Stimulated activated CD8-positive, alpha-beta memory T cell treated with anti-CD3 and anti-CD28 coated beads, Interleukin-4, amount 100 ng/mL, for 48 hours (primary cell): Measurements from ENCODE around the gene SULT4A1.

ENCODE experiments used
- DNase-seq: peaks from one replicate; pipeline ENCODE4 v3.0.0-alpha.2; 2020

The SULT4A1 gene

DNA sequence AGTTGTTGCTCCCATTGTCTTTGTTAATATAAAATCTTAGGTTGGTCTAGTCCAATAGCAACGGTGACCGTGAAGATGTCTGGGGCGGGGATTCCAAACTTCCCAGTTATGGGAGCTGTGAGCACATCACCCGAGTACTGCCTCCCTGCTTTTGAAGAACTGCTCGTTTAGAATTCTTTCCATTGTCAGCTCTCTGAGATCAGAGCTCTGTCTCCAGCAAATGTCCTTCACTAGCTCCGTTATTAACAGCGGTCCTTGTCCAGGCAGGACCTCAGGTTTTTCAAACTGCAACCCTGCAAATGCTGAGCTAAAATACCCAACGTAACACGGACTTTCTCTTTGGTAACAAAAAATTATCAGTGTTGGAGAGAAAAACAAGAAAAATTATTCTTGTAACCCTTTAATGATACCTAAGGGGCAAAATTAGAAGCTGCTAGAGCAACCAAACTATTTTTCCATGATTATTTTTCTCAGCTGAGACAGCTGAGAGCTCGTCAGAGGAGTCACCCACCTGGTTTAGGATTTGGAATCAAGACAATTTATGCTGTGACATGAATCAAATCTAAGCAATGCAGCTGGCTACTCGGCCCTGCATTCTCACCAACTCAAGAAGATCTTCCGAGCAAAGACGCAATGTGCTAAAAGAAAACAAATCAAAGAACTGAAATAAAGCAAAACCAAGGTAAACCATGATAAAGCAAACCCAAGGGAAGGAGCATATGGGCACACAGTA, 35.1 kb downstream of the SULT4A1 start:
- no peak for DNase-seq

DNA sequence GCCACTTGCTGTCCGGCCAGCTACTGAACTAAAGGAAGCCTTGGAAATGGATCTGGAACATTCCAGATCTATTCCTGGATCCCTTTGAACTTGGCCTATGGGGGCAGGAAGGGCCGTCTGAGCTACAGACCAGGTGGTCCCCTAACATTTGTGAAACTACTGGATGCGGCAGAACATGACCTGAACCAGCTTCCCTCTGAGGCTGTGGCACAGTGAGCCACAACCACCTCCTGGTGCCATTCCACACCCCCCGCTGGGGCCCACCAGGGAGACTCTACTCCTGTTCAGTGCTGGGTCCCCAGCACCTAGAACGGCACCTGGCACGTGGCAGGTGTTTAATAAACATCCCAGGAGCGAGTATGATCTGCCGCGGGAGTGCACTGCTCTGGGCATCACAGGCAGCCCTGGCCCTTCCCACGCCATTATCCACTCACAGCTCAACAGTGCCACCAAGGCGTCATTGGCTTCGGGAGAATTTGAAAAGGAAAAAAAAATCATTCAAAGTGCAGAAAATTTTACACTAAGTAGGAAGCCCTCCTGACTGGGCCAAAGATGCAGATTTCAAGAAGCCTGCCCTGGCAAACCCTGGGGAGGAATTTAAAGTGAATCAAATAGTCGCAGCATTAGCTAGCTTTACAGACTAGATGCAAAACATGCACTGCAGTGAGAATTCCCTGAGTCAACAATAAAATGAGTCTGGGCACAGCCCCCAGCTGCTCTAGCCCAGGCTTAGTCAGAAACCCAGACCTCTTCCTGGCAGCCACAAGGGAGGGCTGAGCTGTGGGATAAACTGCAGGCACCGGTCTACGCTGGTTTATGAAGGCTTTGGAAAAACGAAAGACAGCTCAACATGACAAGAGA, 35.9 kb downstream of the SULT4A1 start:
- DNase-seq = no peak

DNA sequence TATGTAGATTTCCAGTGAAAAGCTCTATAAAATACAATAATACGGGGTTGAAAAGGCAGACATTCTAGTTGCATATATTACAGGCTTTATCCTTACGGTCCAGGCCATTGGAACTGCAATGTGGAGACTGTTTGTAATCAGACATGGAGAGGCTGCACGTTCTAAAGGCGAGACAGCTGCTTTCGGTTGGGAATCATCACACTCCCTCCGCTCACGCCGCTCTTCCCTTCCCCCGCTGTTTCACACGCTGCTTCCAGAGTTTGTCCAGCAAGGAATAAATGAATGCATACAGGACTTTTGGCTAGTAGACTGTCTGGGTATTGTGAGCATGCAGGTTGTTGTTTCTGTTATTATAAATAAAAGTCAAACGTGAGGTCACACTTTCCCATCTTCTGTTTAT, 36.7 kb downstream of the SULT4A1 start:
- no peak for DNase-seq

DNA sequence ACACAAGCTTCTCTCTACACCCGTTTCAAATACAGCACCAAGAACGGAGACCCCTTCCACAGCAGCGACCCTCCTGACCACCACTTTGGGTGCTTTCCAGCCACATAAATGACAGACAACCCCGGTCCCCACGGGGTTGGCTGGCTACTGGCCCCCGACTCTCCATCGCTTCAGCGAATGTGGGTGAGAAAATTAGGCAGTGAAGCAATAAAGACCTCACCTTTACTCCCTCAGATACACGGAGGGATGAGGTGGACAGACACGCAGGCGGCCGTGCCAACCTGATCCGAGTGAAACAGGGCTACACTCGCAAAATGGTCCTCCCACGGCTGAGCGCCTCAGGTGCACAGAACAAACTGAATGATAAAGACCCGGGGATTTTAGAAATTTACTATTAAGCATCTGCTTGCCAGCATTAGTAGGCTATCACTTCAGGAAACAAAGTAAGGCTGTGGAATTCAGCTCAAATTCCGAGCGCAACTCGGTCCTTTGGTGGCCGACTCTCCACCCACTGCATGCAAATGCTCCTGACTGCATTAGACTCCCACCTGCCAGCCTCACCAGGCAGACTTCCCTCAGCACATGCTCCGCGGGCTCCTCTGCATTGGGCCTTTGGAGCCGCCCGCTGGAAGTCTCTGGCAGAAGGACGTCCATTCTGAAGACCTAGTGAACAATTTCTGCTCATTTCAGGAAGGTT, 37.4 kb downstream of the SULT4A1 start:
- no peak for DNase-seq

DNA sequence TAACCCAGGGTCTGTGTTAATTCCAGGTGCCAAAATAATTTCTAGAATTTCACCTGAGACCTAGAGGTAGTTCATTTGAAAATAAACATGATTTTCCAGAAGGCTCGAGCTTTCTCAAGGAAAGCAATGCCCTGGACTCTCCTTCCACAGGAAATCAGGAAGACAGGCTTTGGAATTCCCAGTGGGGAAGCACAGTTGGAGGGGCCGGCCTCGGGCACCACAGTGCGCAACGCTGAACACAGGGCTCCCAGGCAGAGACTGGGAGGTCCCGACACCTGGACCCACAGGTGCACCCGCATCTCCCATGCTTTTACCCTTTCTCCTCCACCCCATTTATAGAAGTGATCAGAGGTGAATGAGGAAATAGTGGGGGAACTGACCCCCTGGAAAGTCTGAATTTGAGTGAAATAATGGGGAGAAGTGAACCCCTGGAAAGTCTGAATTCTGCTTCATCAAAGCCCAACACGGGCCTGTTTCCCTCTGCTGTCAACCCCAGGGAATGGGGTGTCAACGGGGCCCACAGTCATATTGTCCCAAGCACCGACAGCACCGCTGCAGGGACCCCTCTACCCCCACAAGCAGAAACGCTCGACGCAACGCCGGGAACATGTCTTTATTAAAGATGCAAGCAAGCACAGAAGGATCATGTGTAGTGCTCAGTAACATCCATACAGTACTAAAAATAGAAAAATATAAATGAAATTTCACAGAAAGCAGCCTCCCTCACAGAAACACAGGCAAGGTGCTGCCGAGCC, 38.2 kb downstream of the SULT4A1 start:
- DNase-seq = no peak

DNA sequence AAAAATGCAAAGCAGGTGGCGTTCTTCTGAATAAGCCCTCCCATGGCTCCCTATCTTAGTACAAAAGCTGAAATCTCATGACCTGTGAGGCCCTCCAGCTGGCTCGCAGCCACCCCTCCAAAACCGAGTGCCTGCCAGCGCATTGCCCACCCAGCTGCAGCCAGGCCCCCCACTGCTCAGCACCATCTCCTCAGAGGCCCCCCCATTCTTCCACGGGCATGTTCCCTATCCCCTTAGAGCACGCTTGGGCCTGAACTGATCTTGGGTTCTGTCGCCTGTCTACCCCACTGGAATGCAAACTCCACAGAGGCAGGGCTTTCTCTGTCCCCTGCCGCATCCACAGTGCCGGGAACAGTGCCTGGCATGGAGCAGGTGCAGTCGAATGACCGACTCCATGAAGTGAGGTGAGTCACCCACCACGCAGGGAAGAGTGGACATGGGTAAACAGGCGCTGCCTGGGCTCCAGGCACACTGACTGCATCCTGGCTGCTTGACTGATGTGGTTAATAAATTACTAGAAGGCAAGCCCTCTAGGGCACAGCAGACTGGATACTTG, 38.9 kb downstream of the SULT4A1 start:
- no peak for DNase-seq

DNA sequence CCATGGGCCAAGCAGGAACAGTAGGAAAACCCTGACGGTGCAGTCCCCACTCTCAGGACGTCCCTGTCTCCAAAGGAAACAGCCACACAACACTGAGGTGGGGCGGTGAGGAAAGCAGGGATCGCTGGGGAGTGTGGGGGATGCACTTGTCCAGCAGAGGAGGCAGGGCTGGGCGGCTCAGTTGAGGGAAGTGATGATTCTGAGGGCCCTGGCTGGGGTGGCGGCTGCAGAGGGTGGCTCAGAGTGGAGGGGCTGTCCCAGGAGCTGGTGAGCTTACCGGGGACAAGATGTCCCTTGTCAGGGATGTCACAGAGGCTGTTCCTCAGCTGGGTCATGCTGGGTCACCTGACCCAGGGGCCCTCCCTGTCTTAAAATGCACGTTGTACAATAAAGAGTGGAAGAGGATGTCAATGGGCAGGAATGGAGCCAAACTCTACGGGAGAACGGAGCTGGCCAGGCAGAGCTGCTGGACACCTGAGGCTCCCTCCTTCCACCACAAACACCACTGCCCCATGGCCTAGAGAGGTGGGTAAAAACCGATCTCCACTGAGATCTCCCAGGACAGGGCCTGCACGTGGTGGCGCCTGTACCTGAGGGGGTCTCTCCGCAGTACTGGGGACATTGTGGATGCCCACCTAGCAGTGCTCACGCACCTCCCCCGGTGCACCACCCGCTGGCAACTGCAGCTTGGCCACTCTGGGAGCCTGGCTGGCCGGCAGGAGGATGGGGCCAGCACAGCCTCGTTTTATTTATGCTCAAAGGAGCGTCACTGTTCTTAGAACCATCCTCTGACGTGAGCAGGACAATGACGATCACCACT, 40.5 kb downstream of the SULT4A1 start:
- DNase-seq = no peak

DNA sequence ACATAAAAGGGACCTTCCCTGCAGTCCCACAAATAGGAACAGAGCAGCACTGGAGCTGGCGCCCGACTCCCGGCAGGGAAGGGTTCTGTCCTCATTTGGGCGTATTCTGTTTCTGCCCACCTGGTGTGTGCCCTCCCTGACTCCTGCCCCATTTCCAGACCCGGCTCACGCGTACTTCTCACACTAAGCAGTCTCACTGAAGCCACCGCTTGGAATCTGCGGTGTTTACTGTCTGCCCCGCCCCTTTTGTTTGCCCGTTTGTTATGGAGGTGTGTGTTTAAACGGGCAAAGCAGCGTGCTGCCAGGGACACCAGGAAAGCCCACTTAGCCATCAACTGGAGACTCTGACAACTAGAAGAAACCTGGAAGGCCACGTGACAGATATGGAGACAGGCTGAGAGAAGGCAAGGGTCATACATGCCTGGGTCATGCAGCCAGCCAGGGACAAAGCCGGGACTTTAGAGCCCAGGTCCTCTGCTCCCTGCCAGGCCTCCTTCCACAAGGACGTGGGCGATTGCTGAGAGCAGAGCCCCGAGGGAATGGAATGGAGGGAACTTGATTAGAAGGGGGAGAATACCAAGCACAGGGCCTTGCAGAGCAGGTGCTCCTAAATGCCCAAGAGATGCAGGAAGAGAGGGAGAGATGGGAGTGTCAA, 41.5 kb downstream of the SULT4A1 start:
- no peak for DNase-seq

DNA sequence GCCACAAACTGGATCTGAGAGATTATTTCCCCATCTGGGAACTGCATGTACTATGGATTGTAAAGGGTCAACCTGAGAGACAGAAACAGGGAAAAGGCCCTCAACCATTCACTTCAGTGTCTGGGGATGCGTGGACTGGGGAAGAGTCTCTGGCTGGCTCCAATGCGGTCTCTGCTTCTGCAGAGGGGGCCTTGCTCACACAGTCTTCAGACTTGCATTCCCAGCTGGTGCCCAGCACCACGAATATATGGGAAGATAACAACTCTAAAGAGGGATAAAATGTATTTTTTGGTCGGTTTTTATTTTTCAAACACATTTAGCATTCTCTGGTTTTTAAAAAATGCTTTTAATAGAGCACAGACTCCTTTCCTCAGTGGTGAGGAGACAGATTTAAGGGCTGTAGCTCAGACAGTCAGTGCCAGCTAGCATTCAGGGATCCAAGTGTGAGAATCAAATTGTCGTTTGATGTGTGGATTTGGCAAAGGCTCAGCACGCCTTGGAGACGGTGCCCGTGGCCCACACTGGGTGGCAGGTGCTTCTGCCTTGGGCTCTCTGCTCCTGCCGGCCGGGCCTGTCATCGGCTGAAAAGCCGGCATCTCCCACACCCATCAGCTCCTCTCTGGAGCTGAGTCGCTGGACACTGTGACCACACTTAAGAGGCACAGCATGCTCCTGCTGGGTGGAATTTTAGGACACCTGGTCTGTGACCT, 42.2 kb downstream of the SULT4A1 start:
- DNase-seq = no peak

DNA sequence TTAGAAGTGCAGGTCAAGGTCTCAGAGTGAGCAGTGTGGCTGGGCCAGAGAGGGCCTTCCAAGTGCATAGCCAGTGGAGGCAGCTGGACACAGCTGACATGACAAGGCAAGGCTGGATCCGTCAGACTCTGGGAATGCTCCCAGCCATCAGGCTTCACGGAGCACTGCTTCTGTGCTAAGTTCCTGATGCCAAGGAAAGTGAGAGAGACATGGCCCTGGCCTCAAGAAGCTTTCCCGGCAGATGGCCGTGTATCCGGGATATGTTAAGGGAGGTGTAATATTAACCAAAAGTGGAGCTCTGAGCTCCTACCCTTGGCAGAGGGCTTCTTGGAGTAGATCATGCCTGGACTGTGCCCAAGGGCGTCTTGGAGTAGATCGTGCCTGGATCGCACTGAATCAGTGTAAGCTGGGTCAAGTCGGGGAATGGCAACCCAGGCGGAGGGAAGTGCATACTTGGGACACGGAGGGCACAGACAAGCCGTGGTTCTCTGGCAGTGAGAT, 42.8 kb downstream of the SULT4A1 start:
- no peak for DNase-seq

DNA sequence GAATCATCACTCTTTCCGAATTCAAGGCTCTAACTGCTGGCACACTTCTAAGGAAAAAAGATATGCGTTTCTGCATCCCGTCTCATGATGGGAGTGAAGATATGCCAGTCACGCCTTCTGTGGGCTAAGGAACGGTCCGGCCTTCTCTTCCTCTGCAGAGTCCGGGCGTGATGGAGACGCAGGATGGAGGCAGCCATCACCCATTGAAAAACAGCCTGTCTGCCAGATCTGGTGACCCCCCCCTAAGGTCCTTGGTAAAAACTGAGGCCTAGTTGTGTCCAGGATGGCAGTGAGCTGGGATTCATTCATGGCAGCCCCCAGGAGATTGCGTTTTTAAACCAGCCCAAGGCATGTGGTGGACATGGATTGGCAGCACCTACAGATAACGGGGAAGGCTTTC, 43.3 kb downstream of the SULT4A1 start:
- DNase-seq = no peak

DNA sequence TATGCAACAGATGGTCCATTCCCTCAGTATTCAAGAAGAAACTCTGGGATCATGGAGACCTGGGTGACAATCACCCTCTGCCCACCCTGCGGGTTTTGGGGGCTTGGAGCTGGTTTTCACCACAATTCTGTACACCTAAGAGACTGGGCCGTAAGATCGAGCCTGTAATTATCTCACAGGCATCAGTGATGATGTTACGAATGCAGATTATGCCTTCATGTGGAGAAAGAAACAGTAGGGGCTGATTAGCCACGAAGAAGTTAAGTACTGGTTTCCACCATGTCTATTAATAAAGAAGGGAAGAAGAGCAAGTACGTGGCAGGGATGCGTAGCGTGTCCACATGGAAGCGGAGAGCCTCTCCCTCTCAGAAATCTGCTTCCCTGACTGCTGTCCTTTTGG, 44.9 kb downstream of the SULT4A1 start:
- DNase-seq = no peak

DNA sequence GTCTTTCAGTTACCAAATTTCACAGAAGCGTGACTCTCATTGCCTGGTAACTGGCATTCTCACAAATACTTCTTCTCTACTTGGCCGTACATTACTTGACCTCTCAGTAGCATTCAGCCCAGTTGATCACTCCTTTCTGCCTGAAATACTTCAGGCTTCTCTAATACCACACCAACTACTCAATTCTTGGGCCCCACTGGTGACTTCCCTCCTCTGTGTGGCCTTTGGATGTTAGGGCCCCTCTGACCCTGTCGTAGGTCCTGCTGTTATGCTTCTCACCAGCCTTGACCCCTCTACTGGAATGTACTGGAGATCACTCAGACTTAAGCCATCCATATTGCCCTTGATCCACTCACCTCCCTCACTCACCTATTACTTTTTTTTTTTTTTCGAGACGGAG, 48.0 kb downstream of the SULT4A1 start:
- no peak for DNase-seq

DNA sequence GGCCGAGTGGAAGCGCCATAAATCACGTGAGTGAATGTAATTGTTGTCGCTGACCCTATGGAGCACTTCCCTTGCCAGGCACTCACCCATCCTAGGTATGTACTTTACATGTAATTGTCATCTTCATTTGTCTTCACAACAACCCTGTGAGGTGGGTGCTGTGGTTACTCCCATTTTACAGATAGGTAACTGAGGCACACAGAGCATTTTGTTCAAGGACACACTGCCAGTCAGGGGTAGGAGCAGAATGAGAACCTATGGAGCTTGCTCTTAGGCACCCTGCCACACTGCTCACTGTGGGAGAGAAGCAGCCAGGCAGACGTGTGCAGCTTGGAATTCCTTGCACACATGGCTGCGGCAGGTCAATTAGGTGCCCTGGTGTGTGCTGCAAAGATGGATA, 49.4 kb downstream of the SULT4A1 start:
- peak; percentile 28 for DNase-seq

DNA sequence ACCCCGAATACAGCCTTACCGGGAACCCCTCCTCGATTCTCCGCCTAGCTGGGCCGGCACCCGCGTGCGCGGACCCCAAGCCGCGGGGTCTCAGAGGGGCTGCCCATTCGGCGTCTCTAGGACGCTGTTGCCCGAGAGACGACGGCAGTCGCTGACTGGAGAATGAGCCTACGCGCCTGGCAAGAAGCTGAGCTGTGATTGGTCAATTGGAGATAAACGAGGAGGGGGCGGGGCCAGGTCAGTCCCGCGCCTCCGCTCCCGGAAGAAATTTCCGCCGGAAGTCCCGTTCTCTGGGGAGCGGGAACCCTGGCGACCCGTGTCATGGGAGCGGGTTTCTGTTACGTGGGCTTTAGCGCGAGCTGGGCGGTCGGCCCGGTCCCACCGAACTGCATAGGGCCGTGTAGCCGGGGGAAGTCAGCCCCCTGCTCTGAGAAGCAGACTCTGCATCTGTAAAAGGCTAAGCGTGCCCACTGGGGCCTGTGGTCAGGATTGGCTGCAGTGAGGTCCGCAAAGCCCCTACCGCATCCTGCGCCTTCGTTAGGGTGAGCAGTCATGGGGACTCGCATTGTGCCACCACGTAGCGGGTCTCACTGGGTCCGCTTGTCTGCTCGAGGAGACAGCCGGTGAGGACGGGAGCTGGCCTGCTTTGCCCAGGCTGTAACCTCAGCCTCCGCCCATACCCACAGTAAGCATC, 50.0 kb downstream of the SULT4A1 start, which contains the start of gene EFCAB6:
TSS of gene EFCAB6 (minus strand) at position 157 of the 694 bp plus-strand sequence. CDS start 29,987 bp downstream, outside the sequence.
- DNase-seq = peak; percentile 94

DNA sequence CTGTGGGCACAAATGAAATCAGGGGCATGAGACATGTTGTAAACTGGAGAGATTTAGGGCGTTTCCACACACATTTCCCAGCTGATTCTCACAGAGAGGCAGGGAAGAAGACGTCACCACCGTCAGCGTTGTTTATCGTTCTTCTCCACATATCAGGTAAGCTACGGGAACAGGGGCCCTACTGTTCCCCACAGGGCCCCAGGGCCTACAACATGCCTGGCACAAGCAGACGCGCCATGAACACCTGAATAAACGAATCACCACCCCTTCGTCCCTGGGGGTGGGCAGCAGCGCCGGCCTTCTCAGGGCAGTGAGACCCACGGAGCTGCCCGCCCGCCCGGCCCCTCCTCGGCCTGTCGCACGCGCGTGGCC, 50.5 kb downstream of the SULT4A1 start:
- DNase-seq = no peak

DNA sequence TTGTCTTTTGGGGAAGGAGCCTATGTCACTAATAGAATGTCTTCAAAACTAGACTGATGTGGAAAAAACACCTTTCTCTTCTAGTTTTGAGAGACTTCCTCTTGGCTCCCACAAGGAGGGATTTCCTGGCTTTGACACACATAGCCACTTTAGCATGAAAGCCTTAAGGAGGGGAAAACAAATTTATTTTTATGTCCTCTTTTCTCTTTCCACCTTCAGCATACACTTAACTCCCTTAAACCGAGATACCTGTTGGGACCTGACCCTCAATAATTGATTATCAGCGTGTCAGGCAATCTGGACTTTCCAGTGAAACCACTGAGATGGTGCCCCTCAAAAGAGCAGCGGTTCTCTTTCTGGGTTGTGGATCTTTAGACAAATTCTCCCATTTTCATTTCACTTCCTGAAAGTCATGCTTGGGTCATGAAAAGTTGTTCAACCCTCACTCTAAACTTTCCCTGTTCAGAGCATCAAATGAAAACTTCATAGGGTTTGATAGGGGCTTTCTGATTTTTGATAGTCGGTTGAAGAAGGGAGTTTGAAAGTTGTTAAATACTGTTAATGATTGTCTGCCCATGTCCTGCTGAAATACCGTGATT, 59.3 kb downstream of the SULT4A1 start:
- no peak for DNase-seq

DNA sequence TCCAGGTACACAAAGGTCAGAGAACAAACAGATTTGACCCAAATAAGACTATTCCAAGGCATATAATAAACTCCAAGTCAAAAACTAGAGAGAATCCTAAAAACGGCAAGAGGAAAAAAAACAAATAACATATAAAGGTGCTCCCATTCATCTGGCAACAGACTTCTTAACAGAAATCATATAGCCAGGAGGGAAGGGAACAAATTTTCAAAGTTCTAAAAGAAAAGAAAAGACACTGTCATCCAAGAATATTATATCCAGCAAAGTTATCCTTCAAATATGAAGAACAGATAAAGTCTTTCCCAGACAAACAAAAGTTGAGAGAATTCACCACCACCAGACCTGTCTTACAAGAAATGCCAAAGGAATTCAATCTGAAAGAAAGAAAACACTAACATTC, 61.3 kb downstream of the SULT4A1 start:
- DNase-seq = no peak

DNA sequence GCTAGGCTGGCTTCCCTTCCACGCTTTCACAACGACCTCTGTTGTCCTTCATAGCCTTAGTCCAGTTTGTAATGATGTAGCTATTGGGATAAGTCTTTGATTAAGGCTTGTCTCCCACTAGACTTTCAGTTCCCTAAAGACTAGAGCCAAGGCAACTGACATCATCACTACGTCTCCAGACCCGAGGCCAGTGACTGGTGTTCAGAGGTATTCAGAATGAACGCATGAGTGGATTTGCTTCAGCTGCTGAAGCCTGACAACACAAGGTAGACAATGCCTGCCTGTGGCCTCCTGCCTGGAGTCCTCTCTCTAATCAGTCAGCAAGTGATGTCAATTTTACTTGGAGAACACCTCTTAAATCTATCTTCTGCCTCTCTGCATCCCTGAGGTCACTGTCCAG, 63.8 kb downstream of the SULT4A1 start:
- no peak for DNase-seq
